GM18520 (cell line): Measurements from ENCODE around the gene ABI3BP.
"Not testable (repeated sequence)": the region's sequence is repeated elsewhere in the genome, so short reads cannot be mapped to it uniquely, and the experiment has no call there.

Source experiments
- ATAC-seq: cut with Tn5 transposase; IDR thresholded peaks from one replicate; pipeline ENCODE4 v1.9.1; 2021; ENCODE audit not compliant: unreplicated experiment

The ABI3BP gene

GRCh38 chr3:100993309-100993708, at the start of gene ABI3BP:
Gene ABI3BP, minus strand, starts transcription at chr3:100993421. Its CDS starts 37 bp downstream, at chr3:100993384.
- no peak for ATAC-seq

GRCh38 chr3:101039285-101039684, 46.1 kb upstream of the ABI3BP start:
- no peak for ATAC-seq

GRCh38 chr3:101038880-101039279, 45.7 kb upstream of the ABI3BP start:
- ATAC-seq = no peak

- ATAC-seq = no peak
Observed at GRCh38 chr3:101038393-101038792, 45.2 kb upstream of the ABI3BP start.

GRCh38 chr3:101037613-101038012, 44.4 kb upstream of the ABI3BP start:
- ATAC-seq = no peak

GRCh38 chr3:101036676-101037075, 43.5 kb upstream of the ABI3BP start:
- ATAC-seq = no peak

- ATAC-seq = no peak
Observed at GRCh38 chr3:101036213-101036618, 43.0 kb upstream of the ABI3BP start.

- no peak for ATAC-seq
Observed at GRCh38 chr3:101027286-101027685, 34.1 kb upstream of the ABI3BP start.

GRCh38 chr3:101026881-101027280, 33.7 kb upstream of the ABI3BP start:
- no peak for ATAC-seq

- no peak for ATAC-seq
Observed at GRCh38 chr3:101026244-101026643, 33.0 kb upstream of the ABI3BP start.

- no peak for ATAC-seq
Observed at GRCh38 chr3:101020351-101021015, 27.3 kb upstream of the ABI3BP start.

GRCh38 chr3:101017017-101017416, 23.8 kb upstream of the ABI3BP start:
- ATAC-seq = no peak

GRCh38 chr3:101012312-101012711, 19.1 kb upstream of the ABI3BP start:
- not testable (repeated sequence) for ATAC-seq

- no peak for ATAC-seq
Observed at GRCh38 chr3:101011136-101011535, 17.9 kb upstream of the ABI3BP start.

- ATAC-seq = no peak
Observed at GRCh38 chr3:101010296-101010695, 17.1 kb upstream of the ABI3BP start.

GRCh38 chr3:101009386-101009785, 16.2 kb upstream of the ABI3BP start:
- ATAC-seq = no peak

- no peak for ATAC-seq
Observed at GRCh38 chr3:100999160-100999559, 5.9 kb upstream of the ABI3BP start.

- no peak for ATAC-seq
Observed at GRCh38 chr3:100994809-100995208, 1.6 kb upstream of the ABI3BP start.

- no peak for ATAC-seq
Observed at GRCh38 chr3:100994187-100994586, 966 bp upstream of the ABI3BP start.

- ATAC-seq = no peak
Observed at GRCh38 chr3:100992231-100993012, 799 bp downstream of the ABI3BP start.

- no peak for ATAC-seq
Observed at GRCh38 chr3:100988080-100988479, 5.1 kb downstream of the ABI3BP start.

- ATAC-seq = no peak
Observed at GRCh38 chr3:100984308-100984707, 8.9 kb downstream of the ABI3BP start.
